Neural progenitor cell (in vitro differentiated cells): ENCODE measurements around the gene FBXL5.

Experiments used
- EZH2 ChIP-seq: fragments of 200-600 bp; sonication (generic); IDR thresholded peaks from 2 replicates; pipeline ENCODE4 v1.6.1; 2017; ENCODE audit warnings: antibody characterized with exemption, mild to moderate bottlenecking, moderate library complexity
- EZH2phosphoT487 ChIP-seq: fragments of 200-600 bp; sonication (generic); IDR thresholded peaks from 2 replicates; pipeline ENCODE4 v1.6.1; 2017; ENCODE audit warnings: antibody characterized with exemption
- TF ChIP-seq, protein P1 (sequence below): fragments of 200-600 bp; sonication (generic); IDR thresholded peaks from 2 replicates; pipeline ENCODE4 v1.5.1; 2017; ENCODE audit warnings: antibody characterized with exemption, mild to moderate bottlenecking

DNA sequence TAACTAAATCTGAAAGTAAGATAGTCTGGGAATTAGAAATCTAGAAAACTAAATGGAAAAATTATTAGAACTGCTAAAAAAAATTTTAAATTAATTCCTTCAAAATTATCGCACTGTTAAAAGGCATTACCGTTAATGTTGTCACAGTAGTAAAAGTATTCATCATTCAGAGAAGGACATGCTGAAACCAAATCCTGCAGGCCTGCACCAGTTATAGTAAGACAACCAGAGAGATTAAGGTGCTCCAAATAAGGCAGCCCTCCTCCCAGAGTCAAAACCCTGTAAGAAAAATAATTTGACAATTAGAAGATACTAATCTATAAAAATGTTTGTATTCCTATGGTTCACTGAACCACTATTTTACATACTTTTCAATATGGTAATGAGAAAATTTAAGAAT is 43.0 kb downstream of the FBXL5 start:
- TF ChIP-seq, protein P1, sequence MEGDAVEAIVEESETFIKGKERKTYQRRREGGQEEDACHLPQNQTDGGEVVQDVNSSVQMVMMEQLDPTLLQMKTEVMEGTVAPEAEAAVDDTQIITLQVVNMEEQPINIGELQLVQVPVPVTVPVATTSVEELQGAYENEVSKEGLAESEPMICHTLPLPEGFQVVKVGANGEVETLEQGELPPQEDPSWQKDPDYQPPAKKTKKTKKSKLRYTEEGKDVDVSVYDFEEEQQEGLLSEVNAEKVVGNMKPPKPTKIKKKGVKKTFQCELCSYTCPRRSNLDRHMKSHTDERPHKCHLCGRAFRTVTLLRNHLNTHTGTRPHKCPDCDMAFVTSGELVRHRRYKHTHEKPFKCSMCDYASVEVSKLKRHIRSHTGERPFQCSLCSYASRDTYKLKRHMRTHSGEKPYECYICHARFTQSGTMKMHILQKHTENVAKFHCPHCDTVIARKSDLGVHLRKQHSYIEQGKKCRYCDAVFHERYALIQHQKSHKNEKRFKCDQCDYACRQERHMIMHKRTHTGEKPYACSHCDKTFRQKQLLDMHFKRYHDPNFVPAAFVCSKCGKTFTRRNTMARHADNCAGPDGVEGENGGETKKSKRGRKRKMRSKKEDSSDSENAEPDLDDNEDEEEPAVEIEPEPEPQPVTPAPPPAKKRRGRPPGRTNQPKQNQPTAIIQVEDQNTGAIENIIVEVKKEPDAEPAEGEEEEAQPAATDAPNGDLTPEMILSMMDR, result no peak
- TF ChIP-seq EZH2, result no peak
- TF ChIP-seq EZH2phosphoT487, result no peak
